Ishikawa (cell line): ENCODE data around the gene ARGLU1.

Source experiments
- CEBPB ChIP-seq: IDR thresholded peaks from 2 replicates; pipeline ENCODE4 v1.6.1; 2012
- MAX ChIP-seq: IDR thresholded peaks from 2 replicates; pipeline ENCODE4 v1.6.1; 2012
- RAD21 ChIP-seq: IDR thresholded peaks from 2 replicates; pipeline ENCODE4 v1.6.1; 2012; ENCODE audit warnings: low read depth
- REST ChIP-seq: IDR thresholded peaks from 2 replicates; pipeline ENCODE4 v1.6.1; 2012; ENCODE audit warnings: low read depth, mild to moderate bottlenecking
- TAF1 ChIP-seq: IDR thresholded peaks from 2 replicates; pipeline ENCODE4 v1.6.1; 2012; ENCODE audit warnings: low read depth, mild to moderate bottlenecking

GRCh38 chr13:106602178-106602577 is 34.2 kb upstream of the ARGLU1 start:
- TF ChIP-seq TAF1 (no peak), CEBPB (no peak), MAX (no peak), REST (no peak), RAD21 (no peak)
